RWPE1 (cell line): ENCODE results near the gene ZNF408.
"Not testable (repeated sequence)": the region's sequence is repeated elsewhere in the genome, so short reads cannot be mapped to it uniquely, and the experiment has no call there.

Experiments used
- CTCF ChIA-PET: fragments of 350-600 bp; sonication (Branson Sonifier 250); formaldehyde crosslinking; extraction: SDS; loops from one replicate; lab custom pipeline; 2021; lab: Yijun Ruan, JAX
- POLR2A ChIA-PET: fragments of 400-600 bp; formaldehyde crosslinking; extraction: SDS; loops from one replicate; lab custom pipeline; 2020; ENCODE audit warnings: antibody characterized with exemption; ENCODE audit not compliant: low non-redundant PET; lab: Yijun Ruan, JAX
- DNase-seq: peaks from one replicate; pipeline ENCODE4 v3.0.0; 2012; ENCODE audit warnings: low spot score
- H3K27ac ChIP-seq: fragments of 450-650 bp; 2 replicates; pipeline ENCODE4 v1.5.1; 2017
- TF ChIP-seq, protein P1 (sequence below): fragments of 450-650 bp; conservative IDR thresholded peaks from 2 replicates; pipeline ENCODE4 v1.5.1; 2017; ENCODE audit warnings: low read depth, mild to moderate bottlenecking

The ZNF408 gene

DNA sequence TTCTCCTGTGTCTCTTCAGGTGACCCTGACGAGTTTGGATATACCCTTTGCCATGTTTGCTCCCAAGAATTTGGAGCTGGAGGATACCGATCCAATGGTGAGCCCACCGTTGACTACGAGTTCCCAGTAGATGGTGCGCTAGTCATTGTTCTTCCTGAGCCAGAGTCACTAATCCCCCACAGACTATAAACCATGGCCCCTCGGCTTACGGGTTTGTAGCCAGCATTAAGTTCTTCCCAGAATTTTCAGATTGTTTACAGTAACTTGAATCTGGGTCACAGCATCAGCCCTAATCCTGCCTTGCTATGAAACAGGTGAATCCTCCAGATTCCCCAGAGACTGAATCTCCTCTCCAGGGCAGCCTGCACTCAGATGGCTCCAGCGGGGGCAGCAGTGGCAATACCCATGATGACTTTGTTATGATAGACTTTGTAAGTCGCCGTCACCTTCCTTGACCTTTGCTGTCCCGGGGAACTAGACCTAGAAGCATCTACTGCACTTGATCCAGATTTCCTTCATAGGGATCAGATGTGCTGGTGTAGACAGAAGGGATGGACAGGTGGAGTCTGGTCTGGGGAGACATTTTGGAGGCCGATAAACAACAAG, 32.2 kb upstream of the ZNF408 start:
- CTCF ChIA-PET: no interaction called here
- TF ChIP-seq, protein P1, sequence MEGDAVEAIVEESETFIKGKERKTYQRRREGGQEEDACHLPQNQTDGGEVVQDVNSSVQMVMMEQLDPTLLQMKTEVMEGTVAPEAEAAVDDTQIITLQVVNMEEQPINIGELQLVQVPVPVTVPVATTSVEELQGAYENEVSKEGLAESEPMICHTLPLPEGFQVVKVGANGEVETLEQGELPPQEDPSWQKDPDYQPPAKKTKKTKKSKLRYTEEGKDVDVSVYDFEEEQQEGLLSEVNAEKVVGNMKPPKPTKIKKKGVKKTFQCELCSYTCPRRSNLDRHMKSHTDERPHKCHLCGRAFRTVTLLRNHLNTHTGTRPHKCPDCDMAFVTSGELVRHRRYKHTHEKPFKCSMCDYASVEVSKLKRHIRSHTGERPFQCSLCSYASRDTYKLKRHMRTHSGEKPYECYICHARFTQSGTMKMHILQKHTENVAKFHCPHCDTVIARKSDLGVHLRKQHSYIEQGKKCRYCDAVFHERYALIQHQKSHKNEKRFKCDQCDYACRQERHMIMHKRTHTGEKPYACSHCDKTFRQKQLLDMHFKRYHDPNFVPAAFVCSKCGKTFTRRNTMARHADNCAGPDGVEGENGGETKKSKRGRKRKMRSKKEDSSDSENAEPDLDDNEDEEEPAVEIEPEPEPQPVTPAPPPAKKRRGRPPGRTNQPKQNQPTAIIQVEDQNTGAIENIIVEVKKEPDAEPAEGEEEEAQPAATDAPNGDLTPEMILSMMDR: no peak
- POLR2A ChIA-PET: interaction anchor here (0.8 kb wide), 1 partner anchor 13 kb away, joined by 3 read pairs; no protein-coding TSS in a partner anchor
- DNase-seq: no peak
- H3K27ac ChIP-seq: no peak overlapping the region

GRCh38 chr11:46669711-46670139, 31.1 kb upstream of the ZNF408 start:
- POLR2A ChIA-PET: no interaction called here
- CTCF ChIA-PET: interaction anchor here (0.5 to 0.6 kb wide), 2 partner anchors 24 to 27 kb away, joined by 3 to 4 read pairs; no protein-coding TSS in a partner anchor
- TF ChIP-seq, protein P1: 0 out of 2 replicates have a peak, but pooled peaks have one; percentile 9
- no peak for DNase-seq
- no peak overlapping the region; the same call in 1 of the 2 replicates for H3K27ac ChIP-seq

DNA sequence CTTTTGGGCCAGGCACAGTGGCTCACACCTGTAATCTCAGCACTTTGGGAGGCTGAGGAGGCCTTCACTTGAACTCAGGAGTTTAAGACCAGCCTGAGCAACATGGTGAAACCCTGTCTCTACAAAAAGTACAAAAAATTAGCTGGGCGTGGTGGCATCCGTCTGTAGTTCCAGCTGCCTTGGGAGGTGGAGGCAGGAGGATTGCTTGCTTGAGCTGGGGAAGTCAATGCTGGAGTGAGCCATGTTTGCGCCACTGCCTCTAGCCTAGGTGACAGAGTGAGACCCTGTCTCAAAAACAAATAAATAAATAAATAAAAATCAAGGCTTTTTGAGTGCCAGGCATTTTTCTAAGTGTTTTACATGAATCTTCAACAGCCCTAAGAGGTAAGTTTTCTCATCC, 30.3 kb upstream of the ZNF408 start:
- POLR2A ChIA-PET, DNase-seq: not testable (repeated sequence)
- H3K27ac ChIP-seq: peak overlapping the region; percentile 36; the same call in 1 of the 2 replicates
- CTCF ChIA-PET: interaction anchor here (0.7 kb wide), 1 partner anchor 57 kb away, joined by 4 read pairs; no protein-coding TSS in a partner anchor

DNA sequence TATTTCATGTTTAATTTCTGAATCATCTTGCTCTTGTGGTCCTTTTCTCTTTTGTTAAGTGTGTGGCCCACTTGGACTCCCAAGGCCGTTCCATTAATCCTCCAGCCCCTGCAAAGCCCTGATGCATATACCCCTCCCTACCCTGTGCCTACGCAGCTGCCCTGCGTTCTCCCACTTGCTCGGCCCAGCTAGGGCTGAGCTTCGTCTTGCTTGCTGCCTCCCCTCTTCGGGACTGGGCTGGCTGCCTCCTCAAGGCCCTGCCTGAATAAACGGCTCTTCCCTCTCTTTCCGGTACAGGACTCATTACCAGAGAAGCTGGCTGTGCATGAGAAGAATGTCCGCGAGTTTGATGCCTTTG, 28.9 kb upstream of the ZNF408 start:
- ChIA-PET CTCF (no interaction called here), POLR2A (no interaction called here)
- TF ChIP-seq, protein P1: no peak
- DNase-seq: no peak
- 0 out of 2 replicates have a peak overlapping the region, but pooled peaks have one; percentile 14 for H3K27ac ChIP-seq

- TF ChIP-seq, protein P1: no peak
- 0 out of 2 replicates have a peak overlapping the region, but pooled peaks have one; percentile 14 for H3K27ac ChIP-seq
- CTCF ChIA-PET: interaction anchor here (0.6 kb wide), 2 partner anchors 410 to 434 kb away, joined by 3 to 5 read pairs; no protein-coding TSS in a partner anchor
- POLR2A ChIA-PET: no interaction called here
- DNase-seq: no peak
Observed at GRCh38 chr11:46672381-46672839, 28.4 kb upstream of the ZNF408 start.

GRCh38 chr11:46673713-46674462, 26.9 kb upstream of the ZNF408 start:
- TF ChIP-seq, protein P1: no peak
- ChIA-PET POLR2A (interaction anchor here (0.6 to 2.1 kb wide), 2 partner anchors 27 to 43 kb away, joined by 3 to 10 read pairs; partner anchors contain the start of genes ARHGAP1 and ZNF408), CTCF (interaction anchor here (0.6 kb wide), 1 partner anchor 681 kb away, joined by 4 read pairs; no protein-coding TSS in a partner anchor)
- DNase-seq: no peak
- H3K27ac ChIP-seq: peak overlapping the region; percentile 85
